ENCODE data around the gene ADK.

ADK gene

GRCh38 chr10:74249865-74250264, 98.8 kb downstream of the ADK start:
- no peak for TF ChIP-seq GABPA (IDR thresholded peaks at IDR 0.05; ENCODE audit: low read depth)
- TF ChIP-seq SPI1 (IDR thresholded peaks at IDR 0.05; ENCODE audit: borderline replicate concordance, low read depth), result no peak
- TF ChIP-seq, protein P1, sequence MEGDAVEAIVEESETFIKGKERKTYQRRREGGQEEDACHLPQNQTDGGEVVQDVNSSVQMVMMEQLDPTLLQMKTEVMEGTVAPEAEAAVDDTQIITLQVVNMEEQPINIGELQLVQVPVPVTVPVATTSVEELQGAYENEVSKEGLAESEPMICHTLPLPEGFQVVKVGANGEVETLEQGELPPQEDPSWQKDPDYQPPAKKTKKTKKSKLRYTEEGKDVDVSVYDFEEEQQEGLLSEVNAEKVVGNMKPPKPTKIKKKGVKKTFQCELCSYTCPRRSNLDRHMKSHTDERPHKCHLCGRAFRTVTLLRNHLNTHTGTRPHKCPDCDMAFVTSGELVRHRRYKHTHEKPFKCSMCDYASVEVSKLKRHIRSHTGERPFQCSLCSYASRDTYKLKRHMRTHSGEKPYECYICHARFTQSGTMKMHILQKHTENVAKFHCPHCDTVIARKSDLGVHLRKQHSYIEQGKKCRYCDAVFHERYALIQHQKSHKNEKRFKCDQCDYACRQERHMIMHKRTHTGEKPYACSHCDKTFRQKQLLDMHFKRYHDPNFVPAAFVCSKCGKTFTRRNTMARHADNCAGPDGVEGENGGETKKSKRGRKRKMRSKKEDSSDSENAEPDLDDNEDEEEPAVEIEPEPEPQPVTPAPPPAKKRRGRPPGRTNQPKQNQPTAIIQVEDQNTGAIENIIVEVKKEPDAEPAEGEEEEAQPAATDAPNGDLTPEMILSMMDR (IDR thresholded peaks at IDR 0.05; ENCODE audit: insufficient read depth, low read length), result no peak
- no peak for TF ChIP-seq POLR2AphosphoS5 (IDR thresholded peaks at IDR 0.05; ENCODE audit: low read depth)
- TF ChIP-seq REST (IDR thresholded peaks at IDR 0.05; ENCODE audit: insufficient replicate concordance, low read depth), result no peak
- DNase-seq (ENCODE audit: low read depth in 1 of 2, low spot score in 1 of 2), result no peak
- Histone ChIP-seq H3K4me3 (replicated peaks; ENCODE audit: insufficient read depth, low read length) (no peak overlapping the region), H3K27me3 (ENCODE audit: insufficient read depth, poor library complexity, severe bottlenecking) (no peaks in the 10 kb centered on the region), H3K27ac (replicated peaks) (no peak overlapping the region)

GRCh38 chr10:74255214-74255613, 104.2 kb downstream of the ADK start:
- Histone ChIP-seq H3K27ac (replicated peaks) (no peak overlapping the region; the same call in 1 of the 2 replicates), H3K27me3 (ENCODE audit: insufficient read depth, poor library complexity, severe bottlenecking) (no peaks in the 10 kb centered on the region), H3K4me3 (replicated peaks; ENCODE audit: insufficient read depth, low read length) (no peak overlapping the region)
- no peak for TF ChIP-seq REST (IDR thresholded peaks at IDR 0.05; ENCODE audit: insufficient replicate concordance, low read depth)
- no peak for TF ChIP-seq SPI1 (IDR thresholded peaks at IDR 0.05; ENCODE audit: borderline replicate concordance, low read depth)
- no peak for TF ChIP-seq POLR2AphosphoS5 (IDR thresholded peaks at IDR 0.05; ENCODE audit: low read depth)
- TF ChIP-seq, protein P1 (IDR thresholded peaks at IDR 0.05; ENCODE audit: insufficient read depth, low read length), result no peak
- no peak for TF ChIP-seq GABPA (IDR thresholded peaks at IDR 0.05; ENCODE audit: low read depth)
- peak in 1 of 2 experiments; percentile 36 for DNase-seq (ENCODE audit: low read depth in 1 of 2, low spot score in 1 of 2)

DNA sequence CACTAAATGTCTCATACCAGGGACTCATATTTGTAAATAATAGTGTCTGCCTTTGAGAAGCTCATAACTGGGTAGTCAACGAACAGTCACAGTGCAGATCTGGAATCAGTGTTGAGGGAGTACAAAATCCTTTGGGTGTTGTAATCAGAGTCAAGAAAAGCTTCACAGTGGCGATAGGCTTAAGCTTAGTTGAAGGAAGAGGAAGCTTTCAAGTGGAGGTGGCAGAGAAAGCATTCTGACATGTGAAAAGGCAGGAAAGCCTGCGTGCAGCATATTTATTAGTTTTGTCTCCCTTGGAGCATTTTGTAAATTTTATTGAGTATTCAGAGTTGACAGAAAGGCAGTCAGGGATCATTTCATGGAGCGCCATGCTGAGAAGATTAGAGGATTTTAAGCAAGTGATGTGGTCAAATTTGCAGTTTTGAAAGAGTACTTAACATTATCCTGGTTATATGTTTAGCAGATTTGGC, 104.9 kb downstream of the ADK start:
- no peak for TF ChIP-seq POLR2AphosphoS5 (IDR thresholded peaks at IDR 0.05; ENCODE audit: low read depth)
- no peak for TF ChIP-seq GABPA (IDR thresholded peaks at IDR 0.05; ENCODE audit: low read depth)
- TF ChIP-seq, protein P1 (IDR thresholded peaks at IDR 0.05; ENCODE audit: insufficient read depth, low read length), result no peak
- no peak for TF ChIP-seq REST (IDR thresholded peaks at IDR 0.05; ENCODE audit: insufficient replicate concordance, low read depth)
- no peak for TF ChIP-seq SPI1 (IDR thresholded peaks at IDR 0.05; ENCODE audit: borderline replicate concordance, low read depth)
- Histone ChIP-seq H3K4me3 (replicated peaks; ENCODE audit: insufficient read depth, low read length) (no peak overlapping the region), H3K27me3 (ENCODE audit: insufficient read depth, poor library complexity, severe bottlenecking) (no peaks in the 10 kb centered on the region), H3K27ac (replicated peaks) (no peak overlapping the region)
- DNase-seq (ENCODE audit: low read depth in 1 of 2, low spot score in 1 of 2), result peak; percentile 25 to 57

All from HL-60 (cell line).